Measurements from ENCODE around the gene NCOR2.
"Not testable (repeated sequence)": the region's sequence is repeated elsewhere in the genome, so short reads cannot be mapped to it uniquely, and the experiment has no call there.

Gene NCOR2

DNA sequence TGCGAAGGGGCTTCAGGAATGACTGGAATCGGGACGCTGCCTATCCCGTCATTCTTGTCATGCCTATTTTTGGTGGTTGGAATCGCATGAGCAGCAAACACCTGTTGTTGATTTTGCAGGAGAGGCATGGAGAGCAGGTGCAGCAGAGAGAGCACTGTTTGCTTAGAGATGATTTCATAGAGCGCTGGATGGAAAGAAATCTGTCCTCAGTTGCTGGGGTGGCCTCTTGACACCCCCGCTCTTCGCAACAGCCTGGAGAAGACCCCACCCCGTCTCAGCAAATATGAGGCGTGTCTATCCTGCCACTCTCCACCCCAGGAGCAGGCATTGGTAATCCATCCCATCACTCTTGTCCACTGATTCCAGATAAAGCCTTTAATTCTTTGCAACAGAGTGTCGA, 19.3 kb upstream of the NCOR2 start:
- TF ChIP-seq, protein P1, sequence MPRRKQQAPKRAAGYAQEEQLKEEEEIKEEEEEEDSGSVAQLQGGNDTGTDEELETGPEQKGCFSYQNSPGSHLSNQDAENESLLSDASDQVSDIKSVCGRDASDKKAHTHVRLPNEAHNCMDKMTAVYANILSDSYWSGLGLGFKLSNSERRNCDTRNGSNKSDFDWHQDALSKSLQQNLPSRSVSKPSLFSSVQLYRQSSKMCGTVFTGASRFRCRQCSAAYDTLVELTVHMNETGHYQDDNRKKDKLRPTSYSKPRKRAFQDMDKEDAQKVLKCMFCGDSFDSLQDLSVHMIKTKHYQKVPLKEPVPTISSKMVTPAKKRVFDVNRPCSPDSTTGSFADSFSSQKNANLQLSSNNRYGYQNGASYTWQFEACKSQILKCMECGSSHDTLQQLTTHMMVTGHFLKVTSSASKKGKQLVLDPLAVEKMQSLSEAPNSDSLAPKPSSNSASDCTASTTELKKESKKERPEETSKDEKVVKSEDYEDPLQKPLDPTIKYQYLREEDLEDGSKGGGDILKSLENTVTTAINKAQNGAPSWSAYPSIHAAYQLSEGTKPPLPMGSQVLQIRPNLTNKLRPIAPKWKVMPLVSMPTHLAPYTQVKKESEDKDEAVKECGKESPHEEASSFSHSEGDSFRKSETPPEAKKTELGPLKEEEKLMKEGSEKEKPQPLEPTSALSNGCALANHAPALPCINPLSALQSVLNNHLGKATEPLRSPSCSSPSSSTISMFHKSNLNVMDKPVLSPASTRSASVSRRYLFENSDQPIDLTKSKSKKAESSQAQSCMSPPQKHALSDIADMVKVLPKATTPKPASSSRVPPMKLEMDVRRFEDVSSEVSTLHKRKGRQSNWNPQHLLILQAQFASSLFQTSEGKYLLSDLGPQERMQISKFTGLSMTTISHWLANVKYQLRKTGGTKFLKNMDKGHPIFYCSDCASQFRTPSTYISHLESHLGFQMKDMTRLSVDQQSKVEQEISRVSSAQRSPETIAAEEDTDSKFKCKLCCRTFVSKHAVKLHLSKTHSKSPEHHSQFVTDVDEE (CRISPR knock-in tag; IDR thresholded peaks at IDR 0.05), result no peak
- TF ChIP-seq, protein P2, sequence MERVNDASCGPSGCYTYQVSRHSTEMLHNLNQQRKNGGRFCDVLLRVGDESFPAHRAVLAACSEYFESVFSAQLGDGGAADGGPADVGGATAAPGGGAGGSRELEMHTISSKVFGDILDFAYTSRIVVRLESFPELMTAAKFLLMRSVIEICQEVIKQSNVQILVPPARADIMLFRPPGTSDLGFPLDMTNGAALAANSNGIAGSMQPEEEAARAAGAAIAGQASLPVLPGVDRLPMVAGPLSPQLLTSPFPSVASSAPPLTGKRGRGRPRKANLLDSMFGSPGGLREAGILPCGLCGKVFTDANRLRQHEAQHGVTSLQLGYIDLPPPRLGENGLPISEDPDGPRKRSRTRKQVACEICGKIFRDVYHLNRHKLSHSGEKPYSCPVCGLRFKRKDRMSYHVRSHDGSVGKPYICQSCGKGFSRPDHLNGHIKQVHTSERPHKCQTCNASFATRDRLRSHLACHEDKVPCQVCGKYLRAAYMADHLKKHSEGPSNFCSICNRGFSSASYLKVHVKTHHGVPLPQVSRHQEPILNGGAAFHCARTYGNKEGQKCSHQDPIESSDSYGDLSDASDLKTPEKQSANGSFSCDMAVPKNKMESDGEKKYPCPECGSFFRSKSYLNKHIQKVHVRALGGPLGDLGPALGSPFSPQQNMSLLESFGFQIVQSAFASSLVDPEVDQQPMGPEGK (CRISPR knock-in tag; IDR thresholded peaks at IDR 0.05; ENCODE audit: borderline replicate concordance), result no peak
- TF ChIP-seq RARB (CRISPR knock-in tag; IDR thresholded peaks at IDR 0.05) (no peak), ESRRG (CRISPR knock-in tag; IDR thresholded peaks at IDR 0.05) (no peak), ZNF8 (CRISPR knock-in tag; IDR thresholded peaks at IDR 0.05) (no peak), ZFP30 (CRISPR knock-in tag; IDR thresholded peaks at IDR 0.05) (no peak), ZFP3 (CRISPR knock-in tag; IDR thresholded peaks at IDR 0.05) (no peak), PPARA (CRISPR knock-in tag; IDR thresholded peaks at IDR 0.05; ENCODE audit: borderline replicate concordance) (no peak), ARNTL (CRISPR knock-in tag; IDR thresholded peaks at IDR 0.05; ENCODE audit: borderline replicate concordance, low read depth) (no peak), ZNF565 (CRISPR knock-in tag; conservative IDR thresholded peaks at IDR 0.05; ENCODE audit: low read depth) (no peak), BACH2 (CRISPR knock-in tag; IDR thresholded peaks at IDR 0.05; ENCODE audit: borderline replicate concordance) (no peak), GLIS3 (CRISPR knock-in tag; IDR thresholded peaks at IDR 0.05) (no peak)
- TF ChIP-seq, protein P3, sequence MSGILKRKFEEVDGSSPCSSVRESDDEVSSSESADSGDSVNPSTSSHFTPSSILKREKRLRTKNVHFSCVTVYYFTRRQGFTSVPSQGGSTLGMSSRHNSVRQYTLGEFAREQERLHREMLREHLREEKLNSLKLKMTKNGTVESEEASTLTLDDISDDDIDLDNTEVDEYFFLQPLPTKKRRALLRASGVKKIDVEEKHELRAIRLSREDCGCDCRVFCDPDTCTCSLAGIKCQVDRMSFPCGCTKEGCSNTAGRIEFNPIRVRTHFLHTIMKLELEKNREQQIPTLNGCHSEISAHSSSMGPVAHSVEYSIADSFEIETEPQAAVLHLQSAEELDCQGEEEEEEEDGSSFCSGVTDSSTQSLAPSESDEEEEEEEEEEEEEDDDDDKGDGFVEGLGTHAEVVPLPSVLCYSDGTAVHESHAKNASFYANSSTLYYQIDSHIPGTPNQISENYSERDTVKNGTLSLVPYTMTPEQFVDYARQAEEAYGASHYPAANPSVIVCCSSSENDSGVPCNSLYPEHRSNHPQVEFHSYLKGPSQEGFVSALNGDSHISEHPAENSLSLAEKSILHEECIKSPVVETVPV (CRISPR knock-in tag; IDR thresholded peaks at IDR 0.05), result no peak

DNA sequence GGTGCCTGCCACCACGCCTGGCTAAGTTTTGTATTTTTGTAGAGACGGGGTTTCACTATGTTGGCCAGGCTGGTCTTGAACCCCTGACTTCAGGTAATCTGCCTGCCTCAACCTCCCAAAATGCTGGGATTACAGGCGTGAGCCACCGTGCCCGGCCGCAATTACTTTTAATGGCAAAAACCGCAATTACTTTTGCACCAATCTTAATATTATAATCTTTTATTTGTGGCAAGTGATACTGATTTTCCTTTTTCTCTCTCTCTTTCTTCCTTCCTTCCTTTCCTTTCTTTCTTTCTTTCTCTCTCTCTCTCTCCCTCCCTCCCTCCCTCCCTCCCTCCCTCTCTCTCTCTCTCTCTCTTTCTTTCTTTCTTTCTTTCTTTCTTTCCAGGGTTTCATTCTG, 17.1 kb upstream of the NCOR2 start:
- ATAC-seq, result not testable (repeated sequence)

More for the DNA sequence above, 19.3 kb upstream of the NCOR2 start:
- no peak for ATAC-seq

DNA sequence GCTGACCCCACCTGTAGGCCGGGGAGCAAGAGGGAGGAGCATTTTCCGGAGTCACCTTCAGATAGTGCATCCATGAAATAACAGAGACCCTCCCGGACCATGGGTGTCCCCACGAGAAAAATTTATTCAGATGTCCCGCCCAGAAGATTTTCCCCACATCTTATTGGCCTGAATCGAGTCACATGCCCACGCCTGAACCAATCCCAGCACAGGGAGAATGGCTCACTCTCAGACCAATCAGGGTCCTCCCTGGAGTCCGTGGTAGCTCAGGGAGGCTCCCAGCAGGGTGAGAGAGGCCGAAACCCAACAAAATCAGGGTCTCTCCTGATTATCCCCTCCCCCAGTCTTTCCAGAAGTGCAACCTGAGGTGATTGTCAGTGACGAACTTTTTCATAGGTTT, 16.4 kb upstream of the NCOR2 start:
- peak; percentile 47; the same call in 1 of the 3 replicates for ATAC-seq
- TF ChIP-seq, protein P1 (CRISPR knock-in tag; IDR thresholded peaks at IDR 0.05), result no peak
- TF ChIP-seq, protein P2 (CRISPR knock-in tag; IDR thresholded peaks at IDR 0.05; ENCODE audit: borderline replicate concordance), result no peak
- TF ChIP-seq PPARA (CRISPR knock-in tag; IDR thresholded peaks at IDR 0.05; ENCODE audit: borderline replicate concordance) (no peak), SNAI2 (CRISPR knock-in tag; IDR thresholded peaks at IDR 0.05) (no peak), ZFP3 (CRISPR knock-in tag; IDR thresholded peaks at IDR 0.05) (no peak), ARNTL (CRISPR knock-in tag; IDR thresholded peaks at IDR 0.05; ENCODE audit: borderline replicate concordance, low read depth) (no peak), ZNF70 (CRISPR knock-in tag; IDR thresholded peaks at IDR 0.05) (no peak), ZNF8 (CRISPR knock-in tag; IDR thresholded peaks at IDR 0.05) (no peak), ZNF565 (CRISPR knock-in tag; conservative IDR thresholded peaks at IDR 0.05; ENCODE audit: low read depth) (no peak)
- TF ChIP-seq, protein P4, sequence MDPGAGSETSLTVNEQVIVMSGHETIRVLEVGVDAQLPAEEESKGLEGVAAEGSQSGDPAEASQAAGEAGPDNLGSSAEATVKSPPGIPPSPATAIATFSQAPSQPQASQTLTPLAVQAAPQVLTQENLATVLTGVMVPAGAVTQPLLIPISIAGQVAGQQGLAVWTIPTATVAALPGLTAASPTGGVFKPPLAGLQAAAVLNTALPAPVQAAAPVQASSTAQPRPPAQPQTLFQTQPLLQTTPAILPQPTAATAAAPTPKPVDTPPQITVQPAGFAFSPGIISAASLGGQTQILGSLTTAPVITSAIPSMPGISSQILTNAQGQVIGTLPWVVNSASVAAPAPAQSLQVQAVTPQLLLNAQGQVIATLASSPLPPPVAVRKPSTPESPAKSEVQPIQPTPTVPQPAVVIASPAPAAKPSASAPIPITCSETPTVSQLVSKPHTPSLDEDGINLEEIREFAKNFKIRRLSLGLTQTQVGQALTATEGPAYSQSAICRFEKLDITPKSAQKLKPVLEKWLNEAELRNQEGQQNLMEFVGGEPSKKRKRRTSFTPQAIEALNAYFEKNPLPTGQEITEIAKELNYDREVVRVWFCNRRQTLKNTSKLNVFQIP (CRISPR knock-in tag; IDR thresholded peaks at IDR 0.05; ENCODE audit: borderline replicate concordance, low read depth), result no peak
